Lower lobe of right lung (tissue), 2 donors: ENCODE data around the gene SPRR5. TPM values are rescaled to one million over a fixed set of nuclear protein-coding genes. Genes with fewer than 3 reads are reported as not detected.

ENCODE experiments used
- ATAC-seq, 2 donors: fragments of 200-7000 bp; cut with Tn5 transposase; one replicate each; pipeline ENCODE4 v1.9.1; 2020 to 2022; ENCODE audit warnings: mild to moderate bottlenecking in 2 of 2, moderate library complexity in 2 of 2
- DNase-seq: peaks from one replicate; pipeline ENCODE4 v3.0.0-alpha.2; 2020
- H3K27ac ChIP-seq: fragments of 200-600 bp; one replicate; pipeline ENCODE4 v1.8.0; 2022
- H3K27me3 ChIP-seq: fragments of 200-600 bp; one replicate; pipeline ENCODE4 v1.8.0; 2022; ENCODE audit warnings: low read depth
- H3K36me3 ChIP-seq: fragments of 200-600 bp; one replicate; pipeline ENCODE4 v1.8.0; 2022; ENCODE audit warnings: mild to moderate bottlenecking
- H3K4me1 ChIP-seq: fragments of 200-600 bp; one replicate; pipeline ENCODE4 v1.8.0; 2022
- H3K4me3 ChIP-seq: fragments of 200-600 bp; one replicate; pipeline ENCODE4 v1.8.0; 2022; ENCODE audit warnings: mild to moderate bottlenecking
- H3K9me3 ChIP-seq: fragments of 200-600 bp; one replicate; pipeline ENCODE4 v1.8.0; 2022
- CTCF ChIP-seq: fragments of 200-600 bp; IDR thresholded peaks from one replicate; pipeline ENCODE4 v1.8.0; 2022; ENCODE audit warnings: antibody characterized with exemption, mild to moderate bottlenecking
- intact Hi-C: fragments of 100-400 bp; cut with DNase I; formaldehyde crosslinking; loops from one replicate; pipeline ENCODE4 v1.11.0; 2022
- total RNA-seq: library from RNA; stranded (reverse); fragmentation: NEBNext Ultra II Directional; extraction: Animal tissue kit (Norgen Biotek cat#: 25700); gene quantifications from one replicate; pipeline ENCODE4 v1.2.1, GENCODE V29; 2021
- donor health status: DM: no; HTN: yes; CAD: no; lungs with severe emphysema.

SPRR5 gene
- total RNA-seq, 1 donor from 2014 or later = not detected

GRCh38 chr1:152965853-152966252 is 18.8 kb downstream of the SPRR5 start:
- peaks cover 5% of the 10 kb centered on the region for H3K27me3 ChIP-seq
- intact Hi-C loops = no loop called here
- DNase-seq (no peak), ATAC-seq (peak in 1 of 2 donors; percentile 15)
- H3K4me1 ChIP-seq = no peaks in the 10 kb centered on the region
- no peak for TF ChIP-seq CTCF
- no peak overlapping the region for H3K27ac ChIP-seq
- H3K9me3 ChIP-seq = no peaks in the 10 kb centered on the region
- no peak overlapping the region for H3K4me3 ChIP-seq
- no peaks in the 10 kb centered on the region for H3K36me3 ChIP-seq

- Histone ChIP-seq H3K27ac (no peak overlapping the region), H3K4me1 (no peaks in the 10 kb centered on the region), H3K27me3 (peaks cover 5% of the 10 kb centered on the region), H3K4me3 (no peak overlapping the region), H3K36me3 (no peaks in the 10 kb centered on the region), H3K9me3 (no peaks in the 10 kb centered on the region)
- no peak for DNase-seq
- no peak for TF ChIP-seq CTCF
- ATAC-seq = no peak
- intact Hi-C loops = no loop called here
Measured at GRCh38 chr1:152967201-152967600, 20.2 kb downstream of the SPRR5 start.

- no peaks in the 10 kb centered on the region for H3K36me3 ChIP-seq
- no peaks in the 10 kb centered on the region for H3K9me3 ChIP-seq
- DNase-seq (no peak), ATAC-seq (no peak)
- H3K4me3 ChIP-seq = no peak overlapping the region
- H3K4me1 ChIP-seq = no peaks in the 10 kb centered on the region
- TF ChIP-seq CTCF = no peak
- no peak overlapping the region for H3K27ac ChIP-seq
- intact Hi-C loops = no loop called here
- H3K27me3 ChIP-seq = peaks cover 5% of the 10 kb centered on the region
Measured at GRCh38 chr1:152968248-152968647, 21.2 kb downstream of the SPRR5 start.

GRCh38 chr1:152969036-152969435 is 22.0 kb downstream of the SPRR5 start:
- H3K27me3 ChIP-seq = peaks cover 5% of the 10 kb centered on the region
- intact Hi-C loops = no loop called here
- no peaks in the 10 kb centered on the region for H3K9me3 ChIP-seq
- DNase-seq = no peak
- no peak overlapping the region for H3K27ac ChIP-seq
- no peak overlapping the region for H3K4me3 ChIP-seq
- H3K36me3 ChIP-seq = no peaks in the 10 kb centered on the region
- no peaks in the 10 kb centered on the region for H3K4me1 ChIP-seq
- TF ChIP-seq CTCF = no peak
- ATAC-seq = no peak

- peaks cover 5% of the 10 kb centered on the region for H3K27me3 ChIP-seq
- no peak within 1 kb of the TSS for H3K27ac ChIP-seq
- H3K36me3 ChIP-seq = no peaks in the 10 kb centered on the region
- no peaks in the 10 kb centered on the region for H3K4me1 ChIP-seq
- TF ChIP-seq CTCF = no peak
- no peak within 1 kb of the TSS for H3K4me3 ChIP-seq
- no peaks in the 10 kb centered on the region for H3K9me3 ChIP-seq
- intact Hi-C loops = no loop called here
- ATAC-seq (no peak), DNase-seq (no peak)
Measured at GRCh38 chr1:152970495-152970894, 23.5 kb downstream of the SPRR5 start, which contains the start of gene SPRR4. TSS of gene SPRR4 (plus strand) at chr1:152970648. CDS start at chr1:152971891, 1,243 bp downstream.
